Fibroblast of lung (primary cell): ENCODE results near the gene PMM1. TPM values are rescaled to one million over a fixed set of nuclear protein-coding genes. Genes with fewer than 3 reads are reported as not detected.

Source experiments
- DNase-seq, 2 donors: peaks; one replicate each; pipeline versions ENCODE4 v3.0.0 to v3.0.0-alpha.2; 2010; ENCODE audit warnings: low read depth in 2 of 2
- H2AFZ ChIP-seq: 2 replicates; pipeline ENCODE4 v1.5.1; 2012; ENCODE audit warnings: low read length, control low read depth, inconsistent platforms
- H3K27ac ChIP-seq: 2 replicates; pipeline ENCODE4 v1.5.1; 2011; ENCODE audit warnings: low read length, control low read depth; ENCODE audit not compliant: insufficient read depth
- H3K27me3 ChIP-seq: 2 replicates; pipeline ENCODE4 v1.5.1; 2011; ENCODE audit warnings: mild to moderate bottlenecking, low read length; ENCODE audit not compliant: control insufficient read depth, insufficient read depth
- H3K36me3 ChIP-seq: 2 replicates; pipeline ENCODE4 v1.5.1; 2011; ENCODE audit warnings: low read length; ENCODE audit not compliant: control insufficient read depth, insufficient read depth
- H3K4me1 ChIP-seq: 2 replicates; pipeline ENCODE4 v1.5.1; 2011; ENCODE audit warnings: low read length; ENCODE audit not compliant: control insufficient read depth, insufficient read depth; ENCODE audit errors: extremely low read depth
- H3K4me2 ChIP-seq: 2 replicates; pipeline ENCODE4 v1.5.1; 2011; ENCODE audit warnings: low read length, control low read depth; ENCODE audit not compliant: insufficient read depth; ENCODE audit errors: extremely low read depth
- H3K4me3 ChIP-seq, 4 experiments: fragments of 200-600 bp in 1 of 4; sonication (generic) in 1 of 4; replicated peaks in 1 of 4; 2 replicates each; pipeline ENCODE4 v1.5.1; 2011 to 2016; ENCODE audit warnings: low read length in 4 of 4, low read depth in 3 of 4, mild to moderate bottlenecking in 3 of 4, control low read depth in 2 of 4, inconsistent platforms in 1 of 4, mixed read lengths in 1 of 4; ENCODE audit not compliant: insufficient read depth in 1 of 4; ENCODE audit errors: control extremely low read depth in 1 of 4
- H3K79me2 ChIP-seq: 2 replicates; pipeline ENCODE4 v1.5.1; 2012; ENCODE audit warnings: mild to moderate bottlenecking, low read length, inconsistent platforms; ENCODE audit not compliant: control insufficient read depth, insufficient read depth
- H3K9ac ChIP-seq: 2 replicates; pipeline ENCODE4 v1.5.1; 2011; ENCODE audit warnings: mild to moderate bottlenecking, low read length, control low read depth; ENCODE audit not compliant: insufficient read depth
- H3K9me3 ChIP-seq: 2 replicates; pipeline ENCODE4 v1.5.1; 2012; ENCODE audit warnings: low read depth, low read length; ENCODE audit not compliant: control insufficient read depth, insufficient read depth
- H4K20me1 ChIP-seq: 2 replicates; pipeline ENCODE4 v1.5.1; 2011; ENCODE audit warnings: low read length; ENCODE audit not compliant: control insufficient read depth, insufficient read depth; ENCODE audit errors: extremely low read depth
- CTCF ChIP-seq, 2 donors: IDR thresholded peaks in 1 of 2; conservative IDR thresholded peaks in 1 of 2; 1 replicate in 1 of 2; 2 replicates in 1 of 2; pipeline ENCODE4 v1.5.1; 2011 to 2012; ENCODE audit warnings: low read length in 2 of 2, control low read depth in 1 of 2, inconsistent platforms in 1 of 2, low read depth in 1 of 2, mild to moderate bottlenecking in 1 of 2
- EZH2 ChIP-seq: IDR thresholded peaks from 2 replicates; pipeline ENCODE4 v1.5.1; 2012; ENCODE audit warnings: low read length, control low read depth, mild to moderate bottlenecking; ENCODE audit errors: missing control alignments
- polyA plus RNA-seq, 2 donors: library from polyadenylated mRNA; depleted of rRNA in 1 of 2; stranded (reverse) in 1 of 2; unstranded in 1 of 2; fragments of >200 nt; gene quantifications; 2 replicates each; pipeline ENCODE4 v1.2.1, GENCODE V29; 2011 to 2012; ENCODE audit warnings: missing spikeins in 1 of 2
- total RNA-seq: library from RNA; depleted of rRNA; stranded (reverse); fragments of >200 nt; gene quantifications from 2 replicates; pipeline ENCODE4 v1.2.1, GENCODE V29; 2014

The PMM1 gene
- total and polyA plus RNA-seq, 2 donors (not counting 1 experiment from before 2014, with no cell fraction given): 32.4 to 110 TPM

GRCh38 chr22:41563051-41563711 lies 26.5 kb downstream of the PMM1 start:
- H3K4me1 ChIP-seq: peaks cover 15% of the 10 kb centered on the region

DNA sequence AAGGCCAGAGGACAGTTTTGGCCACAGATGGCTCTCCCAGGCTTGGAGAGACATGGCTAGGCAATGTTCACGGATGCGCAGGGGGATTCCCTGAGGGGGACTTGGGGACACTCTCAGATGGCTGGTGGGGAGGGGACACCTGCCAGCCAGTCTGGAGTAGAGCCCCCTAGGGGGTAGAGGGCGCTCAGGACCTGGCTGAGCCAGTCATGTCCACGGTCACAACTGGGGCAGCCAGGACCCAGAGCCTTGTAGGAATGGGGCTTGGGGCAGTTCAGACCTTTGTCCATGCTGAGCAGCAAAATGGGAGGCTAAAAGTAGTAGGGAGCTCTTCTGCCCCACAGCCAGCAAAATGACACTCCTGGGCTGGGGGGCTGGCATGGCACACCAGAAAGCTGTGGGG lies 27.2 kb downstream of the PMM1 start:
- Histone ChIP-seq H3K4me2 (peak overlapping the region; percentile 49), H3K9me3 (no peaks in the 10 kb centered on the region), H3K79me2 (no peaks in the 10 kb centered on the region), H3K27me3 (no peaks in the 10 kb centered on the region), H3K27ac (peak overlapping the region; percentile 24), H4K20me1 (no peaks in the 10 kb centered on the region), H3K4me3 (peak overlapping the region in 2 of 4 experiments; percentile 62 to 78), H3K9ac (no peak overlapping the region), H3K36me3 (no peaks in the 10 kb centered on the region), H3K4me1 (peaks cover 21% of the 10 kb centered on the region), H2AFZ (no peak overlapping the region)
- DNase-seq: no peak
- TF ChIP-seq CTCF (conservative IDR thresholded peaks at IDR 0.05 in 1 of 2, IDR thresholded peaks at IDR 0.05 in 1 of 2; ENCODE audit: low read depth in 1 of 2, low read length in 2 of 2) (no peak), EZH2 (no peak)

More at GRCh38 chr22:41563051-41563711, 26.5 kb downstream of the PMM1 start:
- H3K27me3 ChIP-seq: no peaks in the 10 kb centered on the region
- H3K9me3 ChIP-seq: no peaks in the 10 kb centered on the region
- peak overlapping the region in 2 of 4 experiments; percentile 62 to 78 for H3K4me3 ChIP-seq
- peak overlapping the region; percentile 60 for H3K4me2 ChIP-seq
- no peaks in the 10 kb centered on the region for H3K79me2 ChIP-seq
- no peaks in the 10 kb centered on the region for H4K20me1 ChIP-seq
- H3K9ac ChIP-seq: no peak overlapping the region
- TF ChIP-seq CTCF (conservative IDR thresholded peaks at IDR 0.05 in 1 of 2, IDR thresholded peaks at IDR 0.05 in 1 of 2; ENCODE audit: low read depth in 1 of 2, low read length in 2 of 2) (no peak), EZH2 (no peak)
- no peaks in the 10 kb centered on the region for H3K36me3 ChIP-seq
- H2AFZ ChIP-seq: no peak overlapping the region
- DNase-seq: peak; percentile 84 to 87
- H3K27ac ChIP-seq: peak overlapping the region; percentile 24

- no peak overlapping the region for H3K9ac ChIP-seq
- peak overlapping the region; percentile 2 to 78 (median 58) for H3K4me3 ChIP-seq
- H3K9me3 ChIP-seq: no peaks in the 10 kb centered on the region
- no peaks in the 10 kb centered on the region for H3K79me2 ChIP-seq
- no peak overlapping the region for H3K27ac ChIP-seq
- H3K4me1 ChIP-seq: peaks cover 24% of the 10 kb centered on the region
- DNase-seq: no peak
- no peaks in the 10 kb centered on the region for H3K27me3 ChIP-seq
- no peak for TF ChIP-seq EZH2
- no peaks in the 10 kb centered on the region for H4K20me1 ChIP-seq
- no peaks in the 10 kb centered on the region for H3K36me3 ChIP-seq
- H3K4me2 ChIP-seq: peak overlapping the region; percentile 49
- H2AFZ ChIP-seq: no peak overlapping the region
Observed at GRCh38 chr22:41561788-41562187, 27.9 kb downstream of the PMM1 start.
